GM12801 (cell line): ENCODE results near the gene ALPG.

Experiments
- CTCF ChIP-seq: IDR thresholded peaks from one replicate; pipeline ENCODE4 v1.5.1; 2011; ENCODE audit warnings: control low read depth; ENCODE audit not compliant: insufficient read length; ENCODE audit errors: extremely low read depth

The ALPG gene

GRCh38 chr2:232367591-232368233 lies 38.9 kb upstream of the ALPG start:
- no peak for TF ChIP-seq CTCF

- no peak for TF ChIP-seq CTCF
These were observed 38.3 kb upstream of the ALPG start for GRCh38 chr2:232368311-232368731.

GRCh38 chr2:232369126-232369951 lies 37.3 kb upstream of the ALPG start:
- TF ChIP-seq CTCF: no peak

GRCh38 chr2:232372231-232373208 lies 34.1 kb upstream of the ALPG start:
- TF ChIP-seq CTCF: no peak

- no peak for TF ChIP-seq CTCF
These were observed 32.3 kb upstream of the ALPG start for GRCh38 chr2:232374356-232374755.

- TF ChIP-seq CTCF: no peak
These were observed 31.5 kb upstream of the ALPG start for GRCh38 chr2:232375164-232375563.

- no peak for TF ChIP-seq CTCF
These were observed 30.4 kb upstream of the ALPG start for GRCh38 chr2:232376260-232376659.
